ENCODE data around the gene TRIM63. TPM values are rescaled to one million over a fixed set of nuclear protein-coding genes. Genes with fewer than 3 reads are reported as not detected.

The TRIM63 gene
- total and polyA plus RNA-seq, 9 of the 15 experiments (the other 6 are each of a cell fraction or from before 2014, with no cell fraction given): 0.08 to 0.57 (median 0.36) TPM

- ATAC-seq (no peak), FAIRE-seq (no peak), DNase-seq (ENCODE audit: extremely low read depth in 1 of 4, low spot score in 3 of 4) (no peak)
- no peak overlapping the region for H3K27ac ChIP-seq (ENCODE audit: extremely low read depth, low read depth, low read length)
- H3K4me1 ChIP-seq (replicated peaks in 1 of 2; ENCODE audit: control insufficient read depth in 2 of 2, insufficient read depth in 2 of 2, low read length in 2 of 2): peaks cover 10 to 14% of the 10 kb centered on the region in 2 experiments
- no peaks in the 10 kb centered on the region for H3K9me1 ChIP-seq (ENCODE audit: control insufficient read depth, insufficient read depth, low read length)
- no peak overlapping the region for H2AFZ ChIP-seq (ENCODE audit: low read depth, low read length)
- H3K4me2 ChIP-seq (ENCODE audit: insufficient read depth, low read length): no peak overlapping the region
- CTCF ChIA-PET (ENCODE audit: low intra/inter-chr PET ratio): interaction anchor here (0.7 to 1.6 kb wide), 3 partner anchors 10 to 116 kb away, joined by 3 to 6 read pairs (median 5); no protein-coding TSS in a partner anchor
- intact Hi-C loops (cut with micrococcal nuclease) (no loop called here), in situ Hi-C loops (cut with MboI) (no loop called here)
- TF ChIP-seq HOMEZ (CRISPR knock-in tag; IDR thresholded peaks at IDR 0.05) (no peak), TCF7L2 (IDR thresholded peaks at IDR 0.05; ENCODE audit: low read depth, low read length) (no peak), ATF4 (CRISPR knock-in tag; IDR thresholded peaks at IDR 0.05) (no peak), GTF2B (IDR thresholded peaks at IDR 0.05; ENCODE audit: extremely low read depth, insufficient read length) (no peak), ZNF57 (CRISPR knock-in tag; IDR thresholded peaks at IDR 0.05) (no peak), DNMT1 (IDR thresholded peaks at IDR 0.05) (no peak), PHB2 (IDR thresholded peaks at IDR 0.05; ENCODE audit: low read depth) (no peak), HCFC1 (IDR thresholded peaks at IDR 0.05; ENCODE audit: low read depth, low read length) (no peak), MTA1 (IDR thresholded peaks at IDR 0.05; ENCODE audit: borderline replicate concordance) (no peak), TAL1 (IDR thresholded peaks at IDR 0.05) (no peak), ZNF518B (CRISPR knock-in tag; IDR thresholded peaks at IDR 0.05) (no peak), HDAC2 (IDR thresholded peaks at IDR 0.05) (no peak), HNRNPLL (IDR thresholded peaks at IDR 0.05; ENCODE audit: low read depth, low read length, poor library complexity, severe bottlenecking) (no peak), KDM2B (CRISPR knock-in tag; IDR thresholded peaks at IDR 0.05) (no peak), ZNF347 (CRISPR knock-in tag; IDR thresholded peaks at IDR 0.05; ENCODE audit: low read depth) (no peak)
- BruUV-seq (replicated peaks): no TSS peak
- no peaks in the 10 kb centered on the region for H3K79me2 ChIP-seq (ENCODE audit: control insufficient read depth, insufficient read depth, low read length)
- no peaks in the 10 kb centered on the region for H3K9me3 ChIP-seq (replicated peaks; ENCODE audit: control insufficient read depth, insufficient read depth, low read depth, low read length)
- 58% methylated on average over 3 of the region's 3 CpGs for WGBS (ENCODE audit: insufficient coverage, low coverage, missing lambda C conversion rate)
- H3K9ac ChIP-seq (ENCODE audit: insufficient read depth in 1 of 2, low read depth in 2 of 2, low read length in 2 of 2): peak overlapping the region in 1 of 2 experiments; percentile 23; a peak in 1 of 4 replicates
- H4K20me1 ChIP-seq (replicated peaks; ENCODE audit: control insufficient read depth, insufficient read depth, low read length): no peaks in the 10 kb centered on the region
- H3K36me3 ChIP-seq (ENCODE audit: control insufficient read depth, insufficient read depth, low read length): no peaks in the 10 kb centered on the region
- H3K4me3 ChIP-seq: no peak overlapping the region
- POLR2A ChIA-PET: interaction anchor here (0.6 to 2.5 kb wide), 9 partner anchors 12 to 185 kb away, joined by 3 to 12 read pairs (median 5); no protein-coding TSS in a partner anchor
- H3K27me3 ChIP-seq (ENCODE audit: control insufficient read depth in 2 of 2, insufficient read depth in 2 of 2, low read length in 2 of 2): no peaks in the 10 kb centered on the region
Measured at GRCh38 chr1:26010825-26011224, 56.6 kb downstream of the TRIM63 start.
